NCI-H2029 treated with DMSO at 0.1 percent for 48 hours (cell line): Measurements from ENCODE around the gene IGSF11.
"Not testable (repeated sequence)": the region's sequence is repeated elsewhere in the genome, so short reads cannot be mapped to it uniquely, and the experiment has no call there.

Source experiments
- DNase-seq: peaks from one replicate; lab custom pipeline; 2025; lab: John Stamatoyannopoulos, UW

Gene IGSF11

DNA sequence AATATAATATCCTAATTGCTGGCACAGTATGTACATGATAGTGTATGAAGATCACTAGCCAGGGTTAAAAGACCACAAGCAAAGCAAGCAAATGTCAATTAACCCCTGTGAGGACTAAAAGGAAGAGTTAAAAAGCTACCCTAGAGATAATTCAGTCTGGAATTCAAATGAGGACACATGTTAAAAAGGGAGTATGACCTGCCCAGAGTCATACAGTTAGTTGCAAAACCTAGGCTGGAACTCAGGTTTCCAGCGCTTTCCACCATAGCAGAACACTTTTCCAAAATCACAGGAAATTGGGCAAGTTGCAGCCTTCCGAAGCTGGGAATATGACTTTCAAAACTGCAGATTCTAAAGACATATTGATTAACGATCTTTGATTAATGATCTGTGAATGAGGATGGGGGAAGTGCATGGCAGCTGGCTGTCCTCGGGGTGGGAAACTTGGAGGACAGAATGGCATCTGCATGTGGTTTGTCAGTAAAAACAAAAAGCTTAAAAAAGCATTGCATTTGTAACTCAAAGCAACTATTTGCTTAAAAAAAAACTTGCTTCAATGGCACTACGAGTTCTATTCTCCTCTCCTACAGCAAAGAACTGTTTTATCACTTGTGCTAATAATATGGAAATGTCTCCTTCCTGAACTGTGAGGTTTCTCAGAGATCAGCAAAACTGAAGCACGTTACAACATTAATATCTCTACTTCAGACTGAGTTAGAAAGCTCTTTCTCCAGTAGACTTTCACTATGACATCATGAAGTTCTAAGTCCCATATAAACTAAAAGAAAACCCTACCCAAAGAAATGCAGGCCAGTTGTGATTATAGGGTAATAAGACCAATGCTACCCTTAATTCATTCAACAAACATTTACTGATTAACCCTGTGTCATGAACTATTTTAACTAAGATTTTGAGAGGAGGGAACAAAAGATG, 46.2 kb downstream of the IGSF11 start:
- DNase-seq, result no peak

DNA sequence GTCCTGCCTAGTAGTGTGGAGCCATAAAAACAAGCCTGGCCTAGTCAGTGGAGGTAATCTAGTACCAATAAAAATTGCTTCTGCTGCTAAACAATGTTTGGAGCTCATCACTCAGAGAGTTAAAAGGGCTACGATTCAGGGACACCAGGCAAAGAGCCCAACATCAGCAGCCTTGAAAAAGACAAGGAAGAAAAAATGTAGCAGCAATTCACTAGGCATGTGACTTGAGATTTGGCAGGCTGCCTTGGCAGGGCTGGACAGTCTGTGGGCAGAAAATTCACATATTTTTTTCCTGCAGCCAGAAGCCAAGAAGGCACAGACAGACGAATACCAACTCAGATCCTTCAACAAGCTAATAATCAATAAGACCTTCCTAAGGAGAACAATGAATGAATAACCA, 47.2 kb downstream of the IGSF11 start:
- no peak for DNase-seq

DNA sequence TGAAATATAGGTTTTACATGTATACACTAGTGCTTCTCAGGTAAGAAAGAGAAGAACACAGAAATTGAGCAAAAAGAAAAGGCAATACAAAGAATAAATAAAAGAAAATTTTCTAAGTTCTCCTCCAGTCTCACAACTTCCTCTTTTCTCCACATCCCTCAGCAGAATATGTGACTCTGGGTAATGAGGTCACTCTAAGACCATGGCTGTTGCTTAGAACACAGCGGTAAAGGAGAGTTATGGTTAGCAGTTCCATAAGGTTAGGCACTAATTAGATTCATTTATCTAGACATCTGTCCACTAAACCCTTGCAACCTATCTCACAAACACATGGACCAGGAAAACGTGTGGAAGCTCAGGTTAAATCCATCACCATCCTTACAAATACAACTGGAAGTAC, 47.9 kb downstream of the IGSF11 start:
- DNase-seq, result no peak

DNA sequence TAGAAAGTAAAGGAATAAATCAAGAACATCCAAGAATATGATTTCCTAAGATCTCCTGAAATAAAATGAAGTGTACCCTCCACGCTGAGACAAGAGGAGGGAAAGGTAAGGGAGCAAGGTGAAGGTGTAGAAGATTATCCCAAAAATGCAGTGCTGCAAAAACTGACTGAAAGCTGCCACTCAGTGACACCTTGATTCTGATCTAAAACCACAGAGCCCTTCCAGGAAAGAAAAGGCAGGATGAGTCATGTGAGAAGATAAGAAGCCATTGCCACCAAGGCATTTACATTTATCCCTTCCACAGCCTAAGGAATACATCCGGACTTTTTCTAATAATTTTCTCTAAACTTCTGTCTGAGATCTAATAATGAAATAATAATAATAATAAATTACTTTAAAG, 49.9 kb downstream of the IGSF11 start:
- DNase-seq, result no peak

DNA sequence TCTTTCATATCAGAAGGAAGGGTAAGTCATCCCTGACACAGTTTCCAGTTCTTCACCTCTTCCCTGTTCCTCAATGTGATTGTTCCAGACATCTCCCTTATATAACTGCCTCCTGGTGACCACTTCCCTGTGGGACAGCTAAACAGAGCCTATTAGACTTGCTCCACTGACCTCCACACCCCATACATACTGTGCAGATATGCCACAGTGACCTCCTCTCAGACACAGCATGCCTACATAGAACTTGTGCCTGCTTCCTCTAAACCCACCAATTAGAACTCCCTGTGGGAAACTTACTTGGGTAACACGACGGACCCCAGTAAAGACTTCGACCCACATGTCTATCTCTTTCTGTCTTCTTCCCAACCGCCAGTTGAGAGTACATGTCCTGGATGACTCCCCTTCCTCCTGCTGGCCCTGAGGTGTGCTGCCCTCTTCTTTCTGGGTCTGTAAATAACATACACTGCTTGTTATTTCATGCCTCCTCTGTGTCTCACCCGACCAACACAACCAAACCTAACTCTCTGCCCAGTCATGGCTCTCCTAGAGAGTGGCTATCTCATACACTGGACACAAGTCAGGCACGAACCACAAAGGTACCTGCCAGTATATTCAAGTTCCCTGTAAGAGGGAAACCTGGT, 53.0 kb downstream of the IGSF11 start:
- no peak for DNase-seq

DNA sequence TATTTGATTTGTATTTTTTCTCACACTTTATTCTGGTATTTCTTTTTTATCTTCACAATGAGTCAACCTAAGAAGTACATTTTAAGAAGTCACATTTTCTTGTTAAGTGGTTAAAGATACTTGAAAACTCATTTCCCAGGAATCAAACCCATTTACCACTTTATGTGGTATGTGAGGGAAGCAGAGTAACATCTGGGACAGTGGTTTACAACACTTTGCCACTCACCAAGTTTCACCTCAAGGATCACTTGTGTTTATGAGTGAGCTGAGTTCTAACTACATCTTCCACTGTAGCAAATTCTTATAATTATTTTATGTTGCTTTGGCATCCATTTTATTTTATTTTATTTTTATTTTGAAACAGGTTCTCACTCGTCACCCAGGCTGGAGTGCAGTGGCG, 53.8 kb downstream of the IGSF11 start:
- DNase-seq, result no peak

DNA sequence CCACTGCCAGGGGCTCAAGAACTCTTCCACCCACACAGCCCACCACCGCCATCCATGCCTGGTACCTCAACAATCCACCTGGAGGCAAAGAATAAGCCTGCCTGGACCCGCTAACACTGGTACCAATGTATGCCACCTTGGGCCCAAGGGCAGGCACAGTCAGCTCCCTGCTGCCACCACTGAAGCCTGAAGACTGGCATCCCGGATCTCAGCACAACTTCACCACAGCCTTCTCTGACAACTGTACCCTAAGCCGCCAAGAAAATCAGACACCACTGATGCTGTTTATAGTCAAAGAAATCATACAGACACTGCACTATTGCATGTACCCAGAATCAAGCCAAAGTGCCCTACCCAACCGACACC, 56.3 kb downstream of the IGSF11 start:
- no peak for DNase-seq

DNA sequence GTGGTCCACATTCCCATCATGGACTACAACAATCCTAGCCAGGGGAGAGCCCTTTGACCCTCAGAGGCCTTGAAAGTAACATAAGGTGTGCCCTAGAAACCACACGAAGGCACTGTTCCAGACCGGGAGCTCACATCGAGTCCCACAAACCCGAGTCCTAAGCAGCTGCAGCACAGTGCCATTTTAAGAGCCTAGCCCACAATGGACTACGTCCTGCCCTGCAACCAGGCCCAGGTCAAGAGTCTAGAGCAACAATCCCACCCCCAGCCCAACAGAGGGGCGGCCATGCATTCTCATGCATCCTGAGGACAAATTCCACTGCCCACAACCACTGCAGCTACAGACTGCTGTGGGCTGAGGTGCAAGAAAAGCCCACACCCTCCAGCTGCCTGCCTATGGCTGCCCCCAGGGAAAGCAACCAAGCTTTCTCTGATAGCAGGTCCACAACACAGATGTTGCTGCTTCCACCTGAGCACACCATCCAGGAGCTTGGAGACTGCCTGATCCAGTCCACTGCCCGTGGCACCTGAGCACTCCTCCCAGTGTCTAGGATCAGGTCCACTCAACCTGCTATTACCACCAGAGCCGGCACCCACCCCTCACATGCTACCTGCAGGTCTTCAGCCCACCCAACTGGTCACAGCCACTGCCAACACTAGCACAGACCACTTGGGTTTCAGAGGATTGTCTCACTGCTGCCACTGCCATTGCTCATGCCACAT, 56.8 kb downstream of the IGSF11 start:
- DNase-seq, result no peak

DNA sequence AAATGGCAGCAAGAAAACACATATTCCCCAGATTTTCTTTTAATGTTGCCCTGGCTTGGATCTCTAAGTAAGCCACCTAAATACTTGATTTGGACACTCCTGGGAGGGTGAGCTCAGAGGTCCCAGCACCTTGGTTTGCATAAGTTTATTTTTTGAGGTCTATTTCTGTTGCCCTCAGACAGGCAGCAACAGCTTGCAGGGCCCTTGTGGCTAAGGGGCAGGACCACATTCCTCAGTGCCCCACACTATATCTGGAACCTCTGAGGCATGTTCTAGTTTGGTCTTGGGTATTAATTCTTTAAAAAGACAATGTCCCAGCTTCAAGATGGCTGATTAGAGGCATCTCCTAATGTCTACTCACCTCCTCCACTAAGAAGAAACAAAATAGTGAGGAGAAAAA, 57.5 kb downstream of the IGSF11 start:
- no peak for DNase-seq

DNA sequence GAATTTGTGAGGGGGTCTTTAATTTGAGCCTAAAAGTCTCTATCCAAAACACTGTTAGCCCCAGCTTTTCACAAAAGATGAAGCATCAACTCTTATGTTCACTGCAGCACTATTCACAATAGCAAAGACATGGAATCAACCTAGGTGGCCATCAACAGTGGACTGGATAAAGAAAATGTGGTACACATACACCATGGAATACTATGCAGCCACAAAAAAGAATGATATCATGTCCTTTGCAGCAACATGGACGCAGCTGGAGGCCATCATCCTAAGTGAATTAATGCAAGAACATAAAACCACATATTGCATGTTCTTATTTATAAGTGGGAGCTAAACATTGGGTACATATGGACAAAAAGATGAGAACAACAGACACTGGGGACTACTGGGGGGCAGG, 59.2 kb downstream of the IGSF11 start:
- not testable (repeated sequence) for DNase-seq

DNA sequence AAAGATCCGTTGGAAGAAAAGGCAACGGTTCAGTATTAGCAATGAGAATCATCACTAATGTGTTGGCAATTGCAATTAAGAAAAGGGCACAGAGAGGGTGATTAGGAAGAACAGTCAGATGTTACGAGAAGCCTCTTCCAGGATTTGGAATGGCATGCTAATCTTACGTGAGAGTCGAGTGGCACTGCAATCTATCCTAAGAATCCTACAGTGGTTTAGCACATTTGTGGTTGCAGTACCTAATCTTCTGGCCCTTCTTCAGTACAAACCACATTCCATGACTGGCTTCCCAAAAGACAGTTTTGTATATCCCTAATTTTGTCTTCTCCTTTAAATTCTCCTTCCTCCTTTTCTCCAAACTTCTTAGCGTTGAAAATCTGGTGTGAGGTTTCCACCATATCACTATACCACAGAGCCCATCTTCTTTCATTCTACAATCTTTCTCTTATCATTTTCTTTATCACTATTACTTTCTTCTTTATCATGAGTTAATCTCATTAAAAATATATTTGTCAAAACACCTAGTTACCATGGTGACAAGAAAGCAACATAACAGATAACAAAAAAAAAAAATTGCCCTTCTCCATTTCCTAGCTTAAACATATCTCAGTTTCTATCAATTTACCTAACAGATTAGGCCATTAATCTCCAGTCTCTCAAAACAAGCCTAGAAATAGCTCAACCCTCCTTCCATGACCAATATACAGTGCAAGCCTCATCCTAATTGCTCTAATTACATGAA, 60.1 kb downstream of the IGSF11 start:
- no peak for DNase-seq

DNA sequence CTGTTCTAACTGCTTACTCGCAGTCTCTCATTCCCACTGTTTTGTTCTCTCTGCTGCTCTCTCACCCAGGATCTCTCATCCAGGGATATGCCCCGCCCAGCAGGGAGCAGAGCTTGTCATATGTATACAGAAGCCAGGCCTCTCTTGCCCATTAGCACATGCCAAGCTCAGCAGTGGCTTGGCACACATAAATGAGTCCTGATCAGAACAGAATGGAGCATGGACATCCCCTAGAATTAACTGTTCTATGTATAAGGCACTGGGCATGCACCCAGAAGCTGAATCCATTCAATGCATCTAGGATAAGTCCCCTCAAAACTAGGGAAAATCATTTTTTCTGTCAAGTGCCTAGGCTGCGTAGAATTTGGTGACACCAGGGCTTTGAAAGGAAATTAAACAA, 61.6 kb downstream of the IGSF11 start:
- no peak for DNase-seq

DNA sequence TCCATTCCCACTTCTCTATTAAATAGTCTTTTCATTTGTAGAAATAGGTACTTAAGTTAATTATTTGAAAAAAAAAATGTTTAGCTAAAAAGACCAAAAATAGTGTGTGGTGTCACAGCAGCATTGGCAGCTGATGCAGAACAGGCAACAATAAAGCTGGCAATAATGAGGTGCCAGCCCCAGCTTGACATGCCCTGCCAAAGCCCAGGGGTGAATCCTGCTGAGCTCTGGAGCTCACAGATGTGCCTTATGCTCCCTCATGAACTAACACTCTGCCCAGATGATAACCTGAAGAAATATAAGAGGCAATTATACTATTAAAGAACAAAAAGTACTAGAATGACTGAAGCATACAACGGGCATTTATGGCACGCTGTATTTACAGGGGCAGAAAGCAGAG, 63.8 kb downstream of the IGSF11 start:
- DNase-seq, result no peak

DNA sequence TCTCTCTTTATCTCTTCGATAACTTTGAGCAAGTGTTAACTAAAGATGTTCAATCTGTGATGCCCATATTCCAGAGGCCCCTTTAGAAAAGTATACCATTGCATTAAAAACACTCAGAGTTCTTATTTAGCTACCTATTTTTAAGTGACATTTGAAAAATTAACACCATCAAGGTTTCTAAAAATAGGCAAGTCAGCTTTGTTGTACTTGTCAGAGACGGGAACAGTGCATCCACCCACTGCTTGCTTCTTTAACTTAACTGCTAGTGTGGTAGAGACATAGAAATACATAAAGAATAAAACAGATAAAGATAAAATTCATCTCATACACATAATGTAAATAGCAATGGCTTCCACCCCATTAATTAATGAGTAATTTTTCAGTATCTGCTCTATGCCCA, 66.0 kb downstream of the IGSF11 start:
- no peak for DNase-seq

DNA sequence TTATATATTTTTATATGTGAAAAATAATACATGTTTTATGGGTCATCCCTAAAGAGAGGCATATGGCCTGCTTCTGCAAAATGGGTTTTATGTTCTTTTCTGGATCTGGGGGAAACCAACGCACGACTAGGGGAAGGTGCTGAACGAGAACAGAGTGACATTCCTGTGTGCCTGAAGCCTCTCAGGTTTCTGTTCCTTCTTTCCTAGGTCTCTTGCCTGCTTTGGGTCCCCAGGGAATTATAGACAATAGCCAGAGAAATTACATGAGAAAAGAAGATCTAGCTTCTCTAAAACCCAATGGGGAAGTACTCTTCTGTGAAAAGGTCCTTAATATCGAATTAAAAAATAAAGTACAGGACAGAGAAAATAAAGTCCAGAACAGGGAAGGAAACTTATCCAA, 66.5 kb downstream of the IGSF11 start:
- DNase-seq, result no peak

DNA sequence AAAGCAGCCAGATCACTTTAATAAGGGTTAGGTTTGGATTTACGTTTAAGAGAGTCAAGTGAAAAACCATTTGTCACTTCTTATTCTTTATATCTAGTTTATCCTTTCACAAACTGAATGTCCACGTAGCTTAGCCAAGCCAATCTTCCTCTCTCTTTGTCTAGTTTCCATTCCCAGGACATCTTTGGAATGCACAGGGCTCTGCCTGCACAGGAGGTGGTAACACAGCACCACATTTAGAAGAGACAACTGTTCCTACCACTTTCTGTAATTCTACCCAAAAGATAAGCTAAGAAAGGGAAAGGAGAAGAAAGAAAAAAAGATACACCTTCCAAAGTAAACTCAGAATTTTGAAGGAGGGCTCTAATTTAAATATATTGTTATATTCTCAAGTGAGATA, 67.9 kb downstream of the IGSF11 start:
- no peak for DNase-seq

DNA sequence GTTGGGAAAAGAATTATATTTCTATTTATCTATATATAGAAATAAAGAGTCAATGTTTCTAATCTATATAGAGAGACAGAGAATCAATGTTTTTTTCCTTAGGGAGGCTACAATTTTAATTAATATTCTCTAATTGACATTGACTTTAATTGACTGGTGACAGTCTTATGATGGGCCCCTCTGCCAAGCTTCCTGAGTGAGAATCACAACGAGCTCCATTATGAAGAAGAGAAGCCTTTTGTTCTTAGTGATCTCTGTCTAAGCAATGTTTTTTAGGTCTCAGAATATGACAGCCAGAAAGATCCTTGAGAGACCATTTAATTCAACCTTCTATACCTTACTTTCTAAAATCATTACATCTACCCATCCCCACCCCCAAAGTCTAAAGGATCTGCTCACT, 70.9 kb downstream of the IGSF11 start:
- DNase-seq, result no peak

DNA sequence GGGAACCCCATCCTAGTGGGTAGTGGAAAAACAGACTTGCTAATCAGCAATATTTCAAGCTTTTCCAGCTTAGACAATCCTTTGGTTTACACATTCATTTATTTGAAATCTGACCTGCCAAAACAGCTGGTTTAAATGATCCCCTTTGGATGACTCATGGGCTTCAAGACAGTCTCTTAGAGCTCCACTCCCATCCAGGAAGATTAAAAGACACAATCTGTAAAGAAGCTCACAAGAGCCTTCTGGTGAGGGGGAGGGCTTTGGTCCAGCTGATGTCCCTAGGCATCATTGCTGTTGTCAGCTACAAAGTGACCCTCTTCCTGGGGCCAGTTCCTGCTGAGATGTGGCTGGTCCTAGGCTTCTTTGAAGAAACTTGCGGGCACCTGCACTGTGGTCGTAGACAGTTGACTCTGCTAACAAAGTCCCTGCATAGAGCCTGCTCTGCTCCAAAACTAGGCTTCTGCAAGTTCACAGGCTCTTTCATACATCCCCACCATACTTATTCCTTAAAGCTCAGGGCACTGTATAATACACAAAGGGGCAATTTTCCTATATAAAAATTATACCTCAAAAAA, 73.7 kb downstream of the IGSF11 start:
- no peak for DNase-seq

DNA sequence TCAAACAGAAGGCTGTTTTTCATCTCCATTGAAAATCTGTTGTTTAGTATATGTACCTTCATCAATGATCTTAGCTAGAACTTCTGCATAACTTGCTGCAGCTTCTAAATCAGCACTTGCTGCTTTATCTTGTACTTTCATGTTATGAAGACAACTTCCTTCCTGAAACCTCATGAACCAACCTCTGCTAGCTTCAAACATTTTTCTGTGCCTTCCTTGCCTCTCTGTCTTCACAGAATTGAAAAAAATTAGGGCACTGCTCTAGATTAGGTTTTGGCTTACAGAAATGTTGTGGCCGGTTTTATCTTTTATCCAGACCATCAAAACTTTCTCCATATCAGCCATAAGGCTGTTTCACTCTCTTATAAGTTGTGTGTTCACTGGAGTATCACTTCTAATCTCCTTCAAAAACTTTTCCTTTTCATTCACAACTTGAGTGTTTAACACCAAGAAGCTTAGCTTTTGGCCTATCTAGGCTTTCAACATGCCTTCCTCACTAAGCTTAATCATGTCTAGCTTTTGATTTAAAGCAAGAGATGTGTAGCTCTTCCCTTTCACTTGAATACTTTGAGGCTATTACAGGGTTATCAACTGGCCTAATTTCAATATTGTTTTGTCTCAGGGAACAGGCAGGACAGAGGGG, 78.6 kb downstream of the IGSF11 start:
- DNase-seq, result no peak

DNA sequence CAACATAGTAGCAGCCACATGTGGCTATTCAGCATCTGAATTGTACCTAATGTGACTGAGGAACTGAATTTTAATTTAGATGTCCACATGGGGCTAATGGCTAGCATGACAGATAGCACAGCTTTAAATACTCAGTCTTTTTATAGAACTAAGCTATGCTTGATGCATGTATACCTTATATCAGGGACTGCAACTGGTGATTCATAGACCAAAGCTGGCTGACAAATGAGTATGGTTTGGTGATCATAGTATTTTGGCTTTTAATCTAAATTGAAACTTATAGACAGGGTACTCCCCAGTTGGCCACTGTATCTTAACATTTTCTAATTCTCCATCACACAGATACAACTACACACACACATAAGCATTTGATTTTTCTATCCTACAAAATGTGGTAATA, 83.6 kb downstream of the IGSF11 start:
- DNase-seq, result no peak

DNA sequence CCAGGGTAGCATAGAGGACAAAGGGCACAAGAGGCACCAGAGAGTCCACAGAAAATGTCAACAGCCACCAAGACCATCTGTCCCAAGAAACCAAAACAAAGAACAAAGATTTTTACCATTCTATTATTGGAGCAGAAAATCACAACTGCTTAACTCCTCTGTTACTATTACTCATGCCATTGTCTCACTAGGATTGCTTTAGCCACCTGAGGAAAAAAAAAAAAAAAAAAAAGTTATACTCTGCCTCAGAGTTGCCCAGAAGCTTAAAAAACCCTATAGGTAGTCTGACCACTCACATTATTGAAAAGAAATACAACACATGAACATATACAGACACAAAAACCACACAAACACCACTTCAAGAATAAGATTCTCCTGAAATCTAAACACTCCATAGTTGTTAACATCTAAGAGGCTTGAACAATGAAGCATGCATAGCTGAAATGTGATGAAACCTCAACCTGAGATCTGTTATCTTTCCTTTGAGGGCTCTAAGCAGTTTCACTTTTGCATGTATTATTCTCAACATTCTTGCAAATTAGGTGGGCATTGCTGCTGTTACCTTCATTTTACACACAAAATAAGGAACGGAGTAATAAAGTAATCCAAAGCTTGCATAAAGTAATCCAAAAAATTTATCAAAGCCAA, 85.4 kb downstream of the IGSF11 start:
- DNase-seq, result no peak
